Activated gamma-delta T cell (primary cell): Measurements from ENCODE around the gene PXN.
"Not testable (repeated sequence)": the region's sequence is repeated elsewhere in the genome, so short reads cannot be mapped to it uniquely, and the experiment has no call there.

ENCODE experiments used
- DNase-seq: peaks from one replicate; lab custom pipeline; 2025; lab: John Stamatoyannopoulos, UW

Gene PXN

DNA sequence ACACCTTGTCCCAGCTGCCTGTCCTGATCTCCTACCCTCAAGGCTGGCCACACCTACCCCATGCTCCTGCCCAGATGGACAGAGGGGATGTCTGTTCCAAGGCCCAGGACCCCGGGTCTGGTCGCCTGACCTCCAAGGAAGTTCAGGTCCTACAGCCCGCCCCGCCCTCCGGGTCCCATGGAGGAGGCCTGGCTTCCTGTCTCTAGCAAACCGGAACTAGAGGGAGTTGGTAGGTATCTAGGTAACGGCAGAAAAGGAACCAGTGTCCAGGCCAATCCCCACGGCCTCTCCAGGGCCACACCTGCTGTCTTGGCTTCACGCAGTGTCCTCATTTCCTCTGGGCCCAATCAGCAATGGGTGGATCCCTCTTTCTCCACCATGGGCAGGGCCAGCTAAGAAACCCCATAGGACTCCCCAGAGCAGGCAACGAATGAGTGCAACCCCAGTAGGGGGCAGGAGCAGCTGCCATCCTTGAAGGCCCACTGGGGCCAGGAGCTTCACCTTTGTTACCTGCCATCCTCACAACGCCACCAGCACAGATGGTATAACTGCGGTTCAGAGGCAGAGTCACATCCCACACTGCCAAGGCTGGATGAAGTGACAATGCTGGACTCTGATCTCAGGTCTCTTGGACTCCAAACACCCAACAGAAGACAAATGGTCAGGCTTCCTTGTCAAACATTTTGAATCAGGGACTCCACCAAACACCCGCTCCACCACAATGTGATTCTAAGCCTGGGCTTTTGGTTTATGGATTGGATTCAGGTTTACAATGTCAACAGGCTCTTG is 39.5 kb downstream of the PXN start:
- no peak for DNase-seq

DNA sequence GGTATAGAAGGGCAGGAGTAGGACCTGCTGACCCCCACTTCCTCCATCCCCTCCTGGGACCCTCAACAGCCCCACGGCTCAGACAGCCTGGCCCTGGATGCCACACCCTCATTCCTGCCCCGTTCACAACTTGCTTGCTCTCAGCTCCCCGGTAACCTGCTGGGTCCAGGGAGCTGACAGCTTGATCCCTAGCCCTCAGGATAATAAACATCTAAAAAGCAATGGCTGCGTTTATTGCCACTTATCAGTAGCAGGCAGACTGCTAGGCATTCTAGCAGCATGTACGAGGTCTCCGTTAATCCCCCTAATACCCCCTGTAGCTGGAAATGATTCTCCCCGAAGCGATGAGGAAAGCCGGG is 40.4 kb downstream of the PXN start:
- DNase-seq: no peak

DNA sequence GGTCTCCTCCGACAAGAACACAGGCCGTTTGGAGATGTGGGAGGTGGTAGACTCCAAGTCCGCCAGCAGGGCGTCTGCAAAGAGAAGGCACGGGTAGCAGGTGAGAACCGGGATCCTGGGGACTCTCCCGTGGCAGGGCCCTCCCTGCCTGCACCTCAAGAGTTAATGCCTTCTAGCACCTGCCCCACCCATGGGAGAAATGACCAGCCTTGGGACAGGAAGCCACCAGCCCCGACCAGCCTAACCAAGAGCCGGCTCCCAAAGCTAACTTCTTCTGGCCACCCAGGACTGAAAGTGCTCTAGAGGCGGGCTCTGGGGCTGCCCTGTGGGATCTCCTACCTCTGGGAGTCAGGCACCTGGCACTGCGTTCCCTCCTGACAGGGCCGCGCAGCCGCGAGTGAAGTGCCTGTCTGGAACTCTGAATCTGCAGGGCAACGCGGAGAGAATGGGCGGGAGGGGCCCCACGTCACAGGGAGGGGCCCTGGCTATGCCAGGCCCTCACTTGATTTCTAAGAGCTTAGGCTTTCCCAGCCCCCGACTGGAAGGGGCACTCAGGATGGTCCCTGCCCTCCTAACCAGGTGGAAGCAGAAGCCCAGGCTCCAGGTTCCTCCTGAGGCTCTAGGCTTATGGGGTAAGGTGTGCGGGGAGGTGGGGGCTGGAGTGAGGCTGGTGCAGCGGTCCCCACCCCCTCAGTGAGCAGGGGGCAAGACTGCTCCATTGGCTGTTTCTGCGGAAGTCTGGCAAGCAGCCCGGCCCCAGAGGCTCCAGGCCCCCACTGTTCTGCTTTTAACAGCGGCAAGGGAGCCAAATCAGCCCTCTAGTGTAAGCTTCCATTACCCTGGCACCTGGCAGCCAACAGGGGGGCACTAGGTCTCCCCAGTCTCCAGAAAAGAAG is 41.0 kb downstream of the PXN start:
- DNase-seq: no peak

- DNase-seq: no peak
Measured at GRCh38 chr12:120223458-120224303, 41.8 kb downstream of the PXN start.

GRCh38 chr12:120222288-120222832 is 43.2 kb downstream of the PXN start:
- DNase-seq: no peak

DNA sequence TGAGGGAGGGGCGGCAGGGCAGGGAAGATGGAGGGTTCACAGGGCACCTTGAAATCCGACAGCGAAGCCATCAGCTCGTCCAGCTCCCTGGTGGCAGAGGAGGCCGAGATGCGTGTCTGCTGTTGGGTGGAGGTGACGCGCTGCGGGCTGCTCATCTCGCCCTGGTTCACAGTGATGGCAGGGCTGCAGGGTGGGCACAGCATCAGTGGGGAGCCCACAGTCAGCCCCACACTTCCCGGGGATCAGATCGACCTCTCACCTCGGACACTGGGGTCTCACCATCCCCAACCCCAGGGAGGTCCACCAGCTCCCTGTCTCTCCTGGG is 44.0 kb downstream of the PXN start:
- DNase-seq: no peak

DNA sequence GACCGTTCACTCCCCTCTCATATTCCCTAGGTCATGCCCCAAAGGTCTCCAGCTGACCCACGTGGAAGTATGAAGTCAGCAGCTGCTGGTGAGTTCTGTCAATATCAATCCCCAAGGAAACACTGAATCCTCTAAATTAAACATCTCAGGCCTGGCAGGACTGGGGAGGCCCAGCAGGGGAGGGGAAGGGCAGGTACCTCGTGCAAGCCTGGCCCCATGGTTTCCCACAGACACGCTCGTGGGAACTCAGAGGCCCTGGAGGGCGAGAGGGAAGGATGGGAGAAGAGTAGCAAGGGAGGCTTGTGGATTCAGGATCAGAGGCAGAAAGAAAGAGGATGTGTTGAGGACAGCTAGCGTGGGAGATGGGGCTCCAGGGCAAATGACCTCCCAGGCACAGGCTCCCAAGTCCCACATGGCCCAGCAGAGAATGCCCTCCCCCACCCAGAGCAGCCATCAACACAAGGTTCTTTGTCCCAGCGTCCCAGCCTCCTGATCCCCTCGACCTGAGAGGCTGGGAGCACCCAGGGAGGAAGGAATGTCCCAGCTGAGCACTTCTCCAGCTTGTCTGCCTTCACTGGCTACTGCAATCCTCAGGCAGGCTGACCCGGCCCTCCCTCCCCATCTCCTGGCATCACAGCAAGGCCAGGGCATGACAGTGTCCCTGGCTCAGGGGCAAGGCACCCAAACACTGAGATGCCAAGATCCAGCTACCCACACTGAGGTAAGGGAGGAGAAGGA is 44.5 kb downstream of the PXN start:
- DNase-seq: no peak

DNA sequence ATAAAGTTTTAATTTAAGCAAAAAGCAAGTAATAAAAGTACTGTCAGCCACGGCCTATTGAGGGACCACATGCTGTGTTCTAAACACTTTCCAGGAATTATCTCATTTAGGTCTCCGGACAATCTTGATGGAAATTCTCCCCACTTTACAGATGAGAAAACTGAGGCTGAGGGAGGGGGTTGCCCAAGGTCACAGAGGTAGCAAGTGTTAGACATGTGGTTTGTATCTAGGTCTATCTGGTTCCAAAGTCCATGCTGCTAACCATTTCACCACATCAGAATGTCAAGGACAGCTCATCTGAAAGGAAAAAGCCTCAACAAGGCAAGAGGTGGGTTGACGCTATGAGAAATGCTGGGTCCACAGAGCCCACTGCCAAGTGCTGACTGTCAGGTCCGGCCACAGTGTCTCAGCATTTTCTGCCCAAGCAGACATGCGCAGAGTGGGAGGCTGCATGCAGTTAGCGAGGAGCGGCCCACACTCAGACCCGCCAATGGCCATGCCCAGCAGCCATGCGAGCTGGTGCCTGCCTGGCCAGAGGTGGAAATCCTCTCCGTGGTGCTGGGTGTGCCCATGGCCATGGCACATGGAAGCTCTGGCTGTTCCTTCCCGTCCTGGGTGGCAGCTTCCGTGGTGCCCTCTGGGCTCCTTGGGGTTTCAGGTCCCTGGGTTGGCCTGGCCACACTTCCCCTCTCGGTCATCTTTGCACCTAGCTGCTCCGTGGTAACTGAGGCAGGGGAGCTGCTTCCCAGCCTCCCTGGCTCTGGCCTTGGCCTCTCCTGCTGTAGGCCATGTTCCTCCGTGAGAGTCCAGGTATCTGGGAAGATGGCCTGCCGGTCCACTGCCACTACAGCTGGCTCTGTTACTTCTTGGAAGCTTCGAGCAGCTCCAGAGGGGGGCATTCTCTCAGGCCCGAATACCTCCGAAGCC is 46.6 kb downstream of the PXN start:
- DNase-seq: no peak

DNA sequence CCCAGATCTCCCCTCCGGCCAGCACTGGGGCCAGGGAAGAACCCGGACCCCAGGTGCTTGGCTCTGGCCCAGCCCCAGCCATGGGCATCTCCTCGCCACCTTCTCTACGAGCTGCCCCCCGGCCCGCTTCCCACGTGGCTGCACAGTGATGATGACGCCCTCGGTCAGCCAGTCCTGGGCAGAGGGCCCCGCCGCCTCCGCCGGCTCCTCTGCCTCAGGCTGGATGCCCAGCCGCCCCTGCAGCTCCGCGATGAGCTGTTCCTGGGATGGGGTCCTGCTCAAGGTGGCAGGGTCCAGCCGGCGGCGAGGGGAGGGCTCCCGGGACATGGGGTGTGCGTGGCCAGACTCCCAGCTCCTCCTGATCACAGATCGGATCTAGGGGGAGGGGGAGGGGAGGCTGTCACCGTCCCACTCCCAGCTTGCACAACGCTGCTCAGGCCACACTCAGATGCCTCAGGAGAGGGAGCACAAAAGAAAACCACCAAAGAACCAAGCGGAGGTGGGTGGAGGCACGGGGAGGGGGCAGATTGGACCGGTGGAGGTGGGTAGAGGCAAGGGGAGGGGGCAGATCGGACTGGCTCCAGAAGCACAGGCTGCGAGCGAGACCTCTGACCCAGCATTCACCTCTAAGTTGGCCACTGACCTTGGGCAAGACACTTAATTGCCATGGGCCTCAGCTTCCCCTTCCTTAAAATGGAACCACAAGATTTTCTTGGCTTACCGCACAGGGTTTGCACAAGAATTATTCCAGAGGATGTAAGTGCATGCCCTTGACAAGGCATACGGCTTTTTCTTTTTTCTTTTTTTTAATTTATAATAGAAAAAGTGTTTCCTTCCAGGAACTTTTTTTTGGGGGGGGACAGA is 48.6 kb downstream of the PXN start:
- no peak for DNase-seq

DNA sequence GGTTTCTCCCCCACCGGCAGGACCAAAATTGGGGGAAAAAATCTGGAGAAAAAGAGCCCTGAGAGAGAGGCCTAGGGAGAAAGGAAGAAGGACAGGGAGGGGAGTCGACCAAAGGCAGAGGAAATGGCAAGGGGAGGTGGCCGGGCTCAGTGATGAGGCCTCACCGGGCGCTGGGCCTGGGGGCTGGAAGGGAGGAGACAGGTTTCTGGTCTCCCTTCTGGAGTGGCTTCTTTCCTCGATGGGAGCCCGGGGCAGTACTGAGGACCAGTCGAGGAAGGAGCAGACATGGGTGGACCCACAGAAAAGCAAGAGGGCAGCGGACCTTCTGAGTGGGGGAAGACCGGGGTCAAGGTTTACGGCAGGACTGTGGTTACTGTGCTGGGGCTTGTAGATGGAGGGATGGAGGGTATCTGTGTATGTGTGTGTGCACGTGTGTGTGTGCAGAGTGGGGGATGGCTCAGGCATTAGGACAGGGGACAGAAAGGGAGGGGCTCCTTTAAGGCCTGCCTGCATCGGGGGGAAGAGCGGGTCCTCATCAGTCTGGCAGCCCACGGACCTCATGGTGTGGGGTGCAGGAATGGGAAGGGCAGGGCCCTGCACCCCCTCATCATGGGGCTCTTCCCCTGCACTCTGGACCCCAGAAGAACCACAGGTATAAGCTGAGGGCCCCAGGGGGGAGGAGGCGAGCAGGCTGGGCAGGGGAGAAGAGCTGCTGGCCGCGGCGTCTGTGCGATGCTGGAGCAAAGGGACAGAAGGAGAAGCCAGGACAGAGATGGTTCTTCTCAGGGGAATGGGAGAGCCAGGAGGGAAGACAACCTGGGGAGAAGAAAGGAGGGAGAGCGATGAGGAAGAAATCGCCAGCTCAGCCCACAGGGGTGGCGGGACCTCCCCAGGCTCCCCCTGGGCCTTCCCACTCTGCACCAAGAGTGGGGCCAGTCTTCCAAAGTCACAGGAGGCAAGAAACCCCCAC is 49.5 kb downstream of the PXN start:
- no peak for DNase-seq

DNA sequence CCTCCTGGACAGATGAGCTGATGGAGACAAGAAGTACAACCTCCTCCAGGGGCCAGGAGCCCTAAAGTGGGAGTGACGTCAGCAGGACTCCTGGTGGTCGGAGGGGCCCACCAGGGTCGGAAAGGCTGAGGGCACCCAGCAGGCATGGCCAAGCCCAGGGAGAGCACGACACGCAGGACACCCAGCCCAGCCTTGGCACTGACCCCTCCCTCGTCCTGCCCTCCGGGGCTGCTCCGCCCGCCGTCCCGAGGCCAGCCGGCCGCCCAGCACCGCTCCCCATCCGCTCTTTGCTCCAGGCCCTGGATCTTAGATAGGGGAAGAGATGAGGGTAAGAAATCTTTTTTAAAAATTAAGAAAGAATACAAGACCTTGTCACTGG is 50.2 kb downstream of the PXN start:
- DNase-seq: no peak

GRCh38 chr12:120214626-120215356 is 50.7 kb downstream of the PXN start:
- no peak for DNase-seq

GRCh38 chr12:120213758-120214157 is 51.8 kb downstream of the PXN start:
- no peak for DNase-seq

- DNase-seq: not testable (repeated sequence)
Measured at GRCh38 chr12:120213182-120213581, 52.3 kb downstream of the PXN start.

- no peak for DNase-seq
Measured at GRCh38 chr12:120212301-120212700, 53.2 kb downstream of the PXN start.

DNA sequence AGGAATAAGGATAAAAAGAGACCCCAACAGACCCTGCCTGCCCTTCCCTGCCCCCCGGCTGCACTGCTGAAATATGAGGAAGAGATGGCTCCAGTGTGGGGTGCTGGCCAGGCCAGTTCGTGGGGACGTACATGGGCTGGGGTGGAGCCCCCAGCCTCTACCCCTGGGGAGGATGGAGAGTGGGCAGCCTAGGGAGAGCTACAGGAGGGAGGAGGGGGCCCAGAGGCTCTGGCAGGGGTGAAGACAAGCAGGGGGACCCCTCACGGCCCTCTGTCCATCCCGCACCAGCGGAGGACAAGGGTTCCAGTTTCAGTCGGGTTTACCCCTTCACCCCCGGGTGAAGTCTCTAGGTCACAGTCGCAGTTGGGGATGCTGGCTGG is 53.6 kb downstream of the PXN start:
- DNase-seq: no peak

DNA sequence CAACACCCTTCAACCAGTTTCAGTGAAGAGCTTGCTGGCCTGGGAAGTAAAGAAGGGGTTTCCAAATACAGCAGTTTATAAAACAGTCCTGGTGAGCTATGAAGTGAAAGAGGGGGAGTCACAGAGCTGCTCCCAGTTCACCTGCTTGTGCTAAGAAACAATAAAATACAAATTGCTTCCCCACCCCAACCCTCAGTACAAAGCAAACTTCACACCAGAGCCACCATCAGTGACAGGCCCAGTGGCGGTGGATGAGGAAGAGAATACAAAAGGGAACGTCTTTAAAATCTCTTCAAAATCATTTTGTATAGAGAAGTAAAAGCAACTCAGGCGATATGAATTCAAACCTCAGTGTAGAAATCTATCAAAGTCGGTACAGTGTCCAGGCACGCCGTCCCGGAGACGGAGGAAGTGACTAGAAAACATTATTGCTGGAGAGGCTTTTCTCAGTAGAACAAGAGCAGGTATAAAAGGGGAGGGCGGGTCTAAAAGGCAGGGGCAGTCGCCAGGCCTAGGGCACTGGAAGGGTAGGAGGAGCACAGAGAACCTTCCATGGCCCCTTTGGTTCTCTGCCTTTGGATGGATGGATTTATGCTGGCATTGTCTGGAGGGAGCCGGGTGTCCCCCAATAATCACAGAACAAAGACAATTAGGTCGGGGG is 54.2 kb downstream of the PXN start:
- no peak for DNase-seq
